ENCODE results near the gene FAM219A.

GRCh38 chr9:34381323-34381722 lies 77.0 kb downstream of the FAM219A start:
- TF ChIP-seq POLR2A (IDR thresholded peaks at IDR 0.05) = no peak
- TF ChIP-seq, protein P1, sequence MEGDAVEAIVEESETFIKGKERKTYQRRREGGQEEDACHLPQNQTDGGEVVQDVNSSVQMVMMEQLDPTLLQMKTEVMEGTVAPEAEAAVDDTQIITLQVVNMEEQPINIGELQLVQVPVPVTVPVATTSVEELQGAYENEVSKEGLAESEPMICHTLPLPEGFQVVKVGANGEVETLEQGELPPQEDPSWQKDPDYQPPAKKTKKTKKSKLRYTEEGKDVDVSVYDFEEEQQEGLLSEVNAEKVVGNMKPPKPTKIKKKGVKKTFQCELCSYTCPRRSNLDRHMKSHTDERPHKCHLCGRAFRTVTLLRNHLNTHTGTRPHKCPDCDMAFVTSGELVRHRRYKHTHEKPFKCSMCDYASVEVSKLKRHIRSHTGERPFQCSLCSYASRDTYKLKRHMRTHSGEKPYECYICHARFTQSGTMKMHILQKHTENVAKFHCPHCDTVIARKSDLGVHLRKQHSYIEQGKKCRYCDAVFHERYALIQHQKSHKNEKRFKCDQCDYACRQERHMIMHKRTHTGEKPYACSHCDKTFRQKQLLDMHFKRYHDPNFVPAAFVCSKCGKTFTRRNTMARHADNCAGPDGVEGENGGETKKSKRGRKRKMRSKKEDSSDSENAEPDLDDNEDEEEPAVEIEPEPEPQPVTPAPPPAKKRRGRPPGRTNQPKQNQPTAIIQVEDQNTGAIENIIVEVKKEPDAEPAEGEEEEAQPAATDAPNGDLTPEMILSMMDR (IDR thresholded peaks at IDR 0.05) = no peak

Data from esophagus squamous epithelium (tissue), 4 donors.